IPS-NIHi11 (cell line): ENCODE measurements around the gene AKNA.

Experiments
- DNase-seq: peaks from one replicate; pipeline ENCODE4 v3.0.0; 2012; ENCODE audit warnings: mixed read lengths, low spot score

AKNA gene

GRCh38 chr9:114287001-114287762 is 100.6 kb downstream of the AKNA start:
- DNase-seq = no peak

- DNase-seq = no peak
Measured at GRCh38 chr9:114286146-114286679, 101.6 kb downstream of the AKNA start.

GRCh38 chr9:114285166-114285867 is 102.5 kb downstream of the AKNA start:
- no peak for DNase-seq

- no peak for DNase-seq
Measured at GRCh38 chr9:114284316-114285060, 103.3 kb downstream of the AKNA start.
